GM21367 (cell line): ENCODE measurements around the gene DUSP15.
"Not testable (repeated sequence)": the region's sequence is repeated elsewhere in the genome, so short reads cannot be mapped to it uniquely, and the experiment has no call there.

Source experiments
- ATAC-seq: cut with Tn5 transposase; IDR thresholded peaks from one replicate; pipeline ENCODE4 v1.9.1; 2021; ENCODE audit not compliant: unreplicated experiment

The DUSP15 gene, protein sequence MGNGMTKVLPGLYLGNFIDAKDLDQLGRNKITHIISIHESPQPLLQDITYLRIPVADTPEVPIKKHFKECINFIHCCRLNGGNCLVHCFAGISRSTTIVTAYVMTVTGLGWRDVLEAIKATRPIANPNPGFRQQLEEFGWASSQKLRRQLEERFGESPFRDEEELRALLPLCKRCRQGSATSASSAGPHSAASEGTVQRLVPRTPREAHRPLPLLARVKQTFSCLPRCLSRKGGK

DNA sequence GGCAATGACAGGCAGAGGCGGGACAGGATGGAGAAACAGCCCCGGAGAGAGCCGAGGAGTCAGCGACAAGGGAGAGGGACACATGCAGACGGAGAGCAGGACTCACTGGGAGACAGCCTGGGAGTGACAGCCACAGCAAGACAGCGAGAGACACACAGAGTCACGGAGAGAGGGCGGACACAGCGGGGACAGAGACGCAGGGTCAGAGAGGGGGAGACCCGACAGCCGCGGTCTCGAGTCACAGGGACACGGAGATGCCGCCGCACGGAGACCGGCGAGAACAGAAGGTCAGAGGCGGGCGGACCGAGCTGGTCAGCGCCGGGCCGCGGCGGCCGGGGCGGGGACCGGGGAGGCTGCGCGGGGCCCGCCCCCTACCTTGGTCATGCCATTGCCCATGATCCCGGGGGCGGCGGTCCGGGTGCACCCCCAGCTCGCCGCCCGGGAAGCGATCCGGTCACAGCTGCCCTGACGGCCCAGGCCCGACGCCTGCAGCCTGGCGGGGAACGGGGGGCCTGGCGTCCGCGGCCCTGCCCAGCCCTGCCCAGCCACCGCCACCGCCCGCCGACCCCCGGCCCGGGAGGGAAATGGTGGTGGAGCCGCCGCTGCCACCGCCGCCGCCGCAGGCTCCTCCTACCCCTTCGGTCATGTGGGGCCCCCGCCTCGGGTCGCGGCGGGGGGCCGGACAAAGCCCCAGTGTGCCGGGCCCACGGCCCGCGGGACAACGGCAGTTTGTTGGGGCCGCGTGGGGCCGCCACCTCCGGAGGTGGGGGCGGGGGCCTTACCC lies at the start of gene DUSP15, which contains the start of gene TTLL9:
Gene DUSP15, minus strand, starts transcription at position 586 of the 784 bp plus-strand sequence. Its CDS starts 190 bp downstream, at position 396.
Gene TTLL9, plus strand, starts transcription at position 693 of the 784 bp plus-strand sequence. CDS start 493 bp downstream, outside the sequence.
- no peak for ATAC-seq

DNA sequence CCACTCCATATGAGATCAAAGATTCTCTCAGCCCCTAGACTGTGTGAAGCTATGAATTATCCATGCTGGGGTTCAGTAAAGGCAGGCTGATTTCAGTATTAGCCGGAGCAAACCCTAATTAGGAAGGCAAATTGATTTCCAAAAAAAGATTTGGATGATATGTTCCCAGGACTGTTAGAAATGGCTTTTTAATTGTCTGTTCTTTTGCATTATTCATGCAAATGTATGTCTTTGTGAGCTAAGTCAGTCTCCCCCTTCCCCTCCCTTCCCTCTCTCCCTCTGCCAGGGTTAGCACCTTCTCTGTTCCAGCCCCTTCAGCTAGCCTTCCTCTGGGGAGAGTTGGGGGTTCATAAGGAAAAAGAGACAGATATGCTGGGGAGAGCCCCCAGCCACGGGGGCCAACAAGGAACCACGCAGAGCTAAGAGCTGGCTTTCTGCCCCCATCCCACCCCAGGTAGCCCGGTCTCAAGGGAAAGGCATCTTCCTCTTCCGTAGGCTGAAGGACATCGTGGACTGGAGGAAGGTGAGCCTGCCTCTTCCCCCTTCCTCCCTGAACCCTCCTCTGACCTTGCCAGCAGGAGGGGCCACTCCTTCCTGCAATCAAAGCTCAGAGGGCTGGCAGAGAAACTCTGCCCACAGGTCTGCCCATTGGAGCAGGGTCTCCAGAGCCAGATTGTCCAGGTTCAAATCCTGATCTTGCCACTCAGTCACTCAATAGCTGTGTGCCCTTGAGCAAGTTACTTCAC lies 49.3 kb upstream of the DUSP15 start:
- ATAC-seq: no peak

DNA sequence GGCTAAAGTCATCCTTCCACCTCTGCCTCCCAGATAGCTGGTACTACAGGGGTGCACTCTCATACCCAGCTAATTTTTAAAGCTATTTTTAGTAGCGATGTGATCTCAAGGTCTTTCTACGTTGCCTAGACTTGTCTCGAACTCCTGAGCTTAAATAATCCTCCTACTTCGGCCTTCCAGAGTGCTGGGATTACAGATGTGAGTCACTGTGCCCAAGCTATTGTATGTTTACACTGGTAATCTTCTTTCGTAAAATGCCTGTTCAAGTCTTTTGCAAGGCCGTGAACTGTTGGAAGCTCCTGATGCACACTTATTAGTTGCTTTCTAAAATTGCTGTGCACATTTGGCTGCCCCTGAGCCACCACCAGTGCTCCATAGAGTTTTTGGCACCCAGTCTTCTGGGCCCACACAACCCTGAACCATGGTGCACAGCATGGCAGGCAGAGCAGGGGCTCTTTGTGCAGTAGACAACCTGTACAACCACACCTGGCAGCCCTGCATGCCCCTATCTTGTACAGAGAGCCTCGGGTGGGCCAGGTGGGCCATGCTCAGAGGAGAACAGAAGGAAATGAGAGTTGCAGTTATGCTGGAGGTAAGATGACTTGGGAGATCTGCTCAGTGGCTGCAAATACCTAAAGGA lies 48.3 kb upstream of the DUSP15 start:
- no peak for ATAC-seq

DNA sequence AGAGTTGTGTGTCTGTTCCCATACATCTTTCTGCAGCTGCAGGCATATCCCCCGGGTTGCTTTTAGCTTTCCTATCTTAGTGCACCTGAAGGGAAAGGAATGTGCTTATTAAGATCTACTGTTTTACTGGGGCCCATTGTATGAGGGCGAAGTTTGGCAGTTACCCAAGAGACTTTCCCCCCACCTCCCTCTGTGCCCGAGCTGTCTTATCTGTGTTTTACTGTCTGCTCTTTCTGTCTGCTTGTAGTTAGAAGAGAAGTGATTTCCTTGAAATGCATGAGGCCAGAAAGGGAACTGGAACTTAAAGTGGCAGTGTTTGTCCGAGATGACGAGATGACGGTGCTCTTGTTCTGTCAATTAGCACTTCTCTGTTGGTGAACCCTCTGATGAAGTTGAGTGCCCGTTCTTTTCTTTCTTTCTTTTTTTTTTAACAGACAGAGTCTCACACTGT lies 47.7 kb upstream of the DUSP15 start:
- not testable (repeated sequence) for ATAC-seq

DNA sequence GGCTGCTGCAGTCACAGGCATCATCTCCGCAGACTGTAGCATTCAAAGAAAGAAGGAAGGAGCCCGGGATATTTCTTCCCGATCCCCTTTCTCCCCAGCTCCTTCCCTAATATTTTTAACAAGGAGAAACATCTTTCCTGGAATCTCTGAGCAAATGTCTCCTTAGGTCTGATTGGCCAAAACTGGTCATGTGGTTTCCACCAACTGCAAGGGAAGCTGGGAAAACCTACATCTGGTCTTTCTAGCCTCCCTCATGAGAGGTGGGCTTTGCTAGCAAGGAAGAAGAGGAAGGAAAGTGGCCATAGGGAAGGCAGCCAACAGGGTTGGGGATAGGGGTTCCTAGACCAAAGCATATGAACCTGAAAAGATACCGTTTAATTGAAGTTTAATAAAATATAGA lies 46.4 kb upstream of the DUSP15 start:
- ATAC-seq: no peak

DNA sequence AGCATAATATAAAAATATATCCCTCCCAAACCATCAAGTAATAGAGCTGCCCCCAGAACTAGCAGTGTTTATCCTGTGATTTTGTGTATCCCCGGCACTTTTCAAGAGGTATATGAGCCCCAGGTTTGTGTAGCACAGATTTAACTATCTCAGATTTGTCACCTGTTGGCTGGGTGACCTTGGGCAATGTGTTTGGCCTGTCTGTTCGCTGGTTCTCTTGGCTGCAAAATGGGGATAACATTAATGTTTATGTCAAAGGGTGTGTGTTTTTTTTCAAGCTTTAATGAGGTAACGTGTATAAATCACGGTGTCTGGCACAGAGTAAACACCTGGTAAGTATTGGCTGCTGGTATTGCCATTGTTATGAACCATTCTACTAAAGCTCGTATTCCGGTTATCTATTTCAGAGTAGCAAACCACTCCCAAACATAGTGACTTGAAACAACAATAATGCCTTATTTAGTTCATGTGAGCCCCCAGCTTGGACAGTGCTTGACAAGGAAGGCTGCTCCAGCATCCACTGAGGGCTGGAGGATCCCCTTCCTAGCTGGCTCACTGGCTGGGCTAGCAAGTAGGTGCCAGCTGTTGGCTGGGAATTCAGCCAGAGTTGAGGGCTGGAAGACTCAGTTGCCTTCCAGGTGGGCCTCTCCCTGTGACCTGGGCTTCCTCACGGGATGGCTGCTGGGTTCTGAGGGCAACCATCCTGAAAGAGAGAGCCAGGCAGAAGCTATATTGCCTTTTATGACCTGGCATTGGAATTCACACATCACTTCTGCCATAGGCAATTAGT lies 45.4 kb upstream of the DUSP15 start:
- ATAC-seq: no peak

DNA sequence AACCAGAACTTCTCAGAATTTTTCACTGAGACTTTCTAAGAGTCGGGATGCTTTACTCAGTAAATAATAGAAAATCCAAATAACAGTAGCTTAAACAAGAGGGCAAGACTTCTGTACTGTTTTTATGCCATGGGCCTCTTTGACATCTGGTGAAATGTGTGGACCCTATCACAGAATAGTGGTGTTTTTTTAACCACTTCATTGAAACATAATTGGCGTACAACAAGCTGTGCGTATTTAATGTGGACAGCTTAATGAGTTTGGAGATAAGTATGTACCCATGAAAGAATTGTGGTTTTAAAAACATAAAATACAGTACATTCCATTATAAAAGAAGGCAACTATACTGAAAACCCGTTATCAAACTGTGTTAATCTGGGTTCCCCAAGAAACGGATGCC lies 43.8 kb upstream of the DUSP15 start:
- no peak for ATAC-seq

DNA sequence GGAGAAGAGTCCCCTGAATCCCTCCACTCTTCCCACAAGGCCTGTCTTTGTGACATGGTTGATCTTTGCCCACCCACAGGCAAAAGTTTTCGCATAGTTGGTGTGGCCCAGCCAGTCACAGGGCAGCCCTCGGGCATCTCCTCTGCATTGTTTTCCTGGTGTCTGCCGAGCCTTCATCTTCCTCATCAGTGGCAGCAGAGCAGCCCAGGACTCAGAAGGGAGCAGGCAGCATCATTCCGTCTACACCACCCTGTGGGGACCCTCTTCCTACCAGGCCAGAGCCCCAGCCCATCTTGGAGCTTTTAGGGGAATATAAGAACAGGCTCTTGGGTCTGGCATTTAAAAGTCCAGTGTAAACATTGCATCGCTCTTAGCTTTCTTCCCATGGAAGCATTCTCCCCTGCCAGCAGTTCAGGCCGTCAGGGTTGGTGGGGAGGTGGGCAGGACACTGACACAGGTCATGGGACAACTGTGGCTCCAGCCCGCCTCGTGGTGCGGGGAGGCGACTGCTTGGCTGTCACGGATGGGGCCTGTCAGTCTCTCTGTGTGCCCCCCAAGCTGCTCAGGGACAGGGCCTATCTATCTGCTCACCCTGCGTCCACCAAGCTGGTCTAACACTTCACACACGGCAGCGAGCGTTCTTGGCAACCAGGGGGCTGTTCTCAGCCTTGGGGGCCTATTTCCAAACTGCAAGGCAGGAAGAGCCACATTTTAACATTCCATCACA lies 43.3 kb upstream of the DUSP15 start:
- ATAC-seq: no peak

DNA sequence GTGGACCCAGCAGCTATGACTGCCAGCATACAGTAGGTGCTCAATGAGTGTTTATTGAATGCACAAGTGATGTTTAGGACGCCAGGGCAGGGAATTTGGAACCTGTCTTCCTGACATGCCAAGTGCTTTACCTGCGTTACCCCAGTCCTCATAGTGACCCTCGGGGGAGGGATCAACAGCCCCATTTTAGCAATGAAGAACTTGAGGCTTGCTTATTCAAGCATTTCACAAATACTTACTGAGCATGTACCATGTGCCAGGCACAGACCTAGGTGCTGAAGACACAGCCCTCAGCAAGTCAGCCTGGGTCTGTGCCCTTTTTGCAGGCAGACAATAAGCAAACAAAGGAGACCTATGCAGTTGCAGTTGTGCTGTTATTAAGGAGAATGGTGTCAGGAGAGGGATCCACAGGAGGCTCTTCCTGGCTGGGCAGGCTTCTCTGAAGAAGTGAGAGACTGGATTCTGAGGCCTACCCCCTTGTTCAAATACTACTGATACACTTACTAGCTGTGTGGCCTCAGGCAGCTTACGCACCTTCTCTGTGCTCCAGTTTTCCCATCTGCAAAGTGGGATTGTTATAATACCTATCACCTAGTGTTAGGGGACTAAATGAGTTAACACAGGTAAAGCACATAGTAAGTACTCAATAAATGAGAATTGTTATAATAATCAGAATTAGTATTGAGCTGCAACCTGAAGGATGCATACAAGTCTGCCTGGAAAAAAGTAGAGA lies 39.9 kb upstream of the DUSP15 start:
- ATAC-seq: no peak

DNA sequence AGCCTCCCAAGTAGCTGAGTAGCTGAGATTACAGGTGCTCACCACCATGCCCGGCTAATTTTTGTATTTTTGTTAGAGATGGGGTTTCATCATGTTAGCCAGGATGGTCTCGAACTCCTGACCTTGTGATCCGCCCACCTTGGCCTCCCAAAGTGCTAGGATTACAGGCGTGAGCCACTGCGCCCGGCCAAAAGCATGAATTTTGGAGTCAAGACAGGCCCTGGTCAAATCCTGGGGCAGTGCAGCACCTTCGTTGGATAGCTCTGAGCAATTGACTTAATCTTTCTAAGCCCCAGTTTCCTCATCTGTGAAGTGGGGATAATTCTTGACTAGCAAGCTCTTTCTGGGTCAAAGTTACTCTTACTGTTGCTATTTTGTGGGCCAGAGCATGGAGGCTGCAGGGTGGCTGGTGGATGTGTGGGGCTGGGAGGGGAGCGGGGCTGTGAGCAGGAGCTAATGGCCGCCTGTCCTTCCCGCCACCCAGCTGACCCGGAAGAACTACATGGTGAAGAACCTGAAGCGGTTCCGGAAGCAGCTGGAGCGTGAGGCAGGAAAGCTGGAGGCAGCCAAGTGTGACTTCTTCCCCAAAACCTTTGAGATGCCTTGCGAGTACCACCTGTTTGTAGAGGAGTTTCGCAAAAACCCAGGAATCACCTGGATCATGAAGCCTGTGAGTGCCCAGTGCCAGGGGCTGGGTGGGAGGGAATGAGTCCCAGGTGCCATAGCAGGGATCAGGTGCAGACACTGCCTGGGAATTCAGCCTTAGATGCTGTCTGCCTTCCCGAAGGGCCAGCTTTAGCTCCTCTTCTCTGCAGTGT lies 39.1 kb upstream of the DUSP15 start:
- no peak for ATAC-seq

DNA sequence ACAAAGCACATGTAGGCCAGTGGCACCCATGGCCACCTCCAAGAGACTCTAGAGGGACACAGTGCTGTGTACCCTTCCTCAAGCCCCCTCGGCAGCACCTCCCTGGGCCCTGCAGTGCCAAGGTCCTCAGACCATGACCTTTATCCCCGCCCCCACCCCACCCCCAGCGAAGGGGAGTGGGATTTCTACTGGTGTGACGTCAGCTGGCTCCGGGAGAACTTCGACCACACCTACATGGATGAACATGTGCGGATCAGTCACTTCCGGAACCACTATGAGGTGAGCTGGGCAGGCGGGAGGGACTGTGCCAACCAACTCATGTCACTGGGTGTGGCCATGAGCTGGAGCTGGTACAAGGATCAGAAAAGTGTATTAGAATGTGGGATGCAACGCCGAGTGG lies 38.1 kb upstream of the DUSP15 start:
- ATAC-seq: no peak

DNA sequence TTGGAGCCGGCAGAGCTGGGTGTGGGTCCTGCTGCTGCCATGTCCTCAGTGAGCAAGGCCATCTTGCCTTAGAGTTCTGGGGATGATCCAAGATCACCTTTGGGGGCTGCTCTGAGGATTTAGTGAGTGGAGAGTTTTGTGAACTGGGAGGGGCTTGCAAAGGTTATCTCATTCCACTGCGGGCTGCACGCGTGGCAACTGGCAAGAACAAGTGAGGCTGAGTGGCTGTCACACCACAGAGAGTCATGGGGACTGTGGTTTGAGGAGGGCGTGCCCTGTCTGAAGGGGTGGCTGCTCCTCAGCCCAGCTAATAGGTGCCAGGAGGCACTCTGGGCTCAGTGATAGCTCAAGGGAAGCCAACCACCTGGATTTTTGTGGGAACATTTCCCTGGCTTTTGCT lies 37.7 kb upstream of the DUSP15 start:
- ATAC-seq: no peak

DNA sequence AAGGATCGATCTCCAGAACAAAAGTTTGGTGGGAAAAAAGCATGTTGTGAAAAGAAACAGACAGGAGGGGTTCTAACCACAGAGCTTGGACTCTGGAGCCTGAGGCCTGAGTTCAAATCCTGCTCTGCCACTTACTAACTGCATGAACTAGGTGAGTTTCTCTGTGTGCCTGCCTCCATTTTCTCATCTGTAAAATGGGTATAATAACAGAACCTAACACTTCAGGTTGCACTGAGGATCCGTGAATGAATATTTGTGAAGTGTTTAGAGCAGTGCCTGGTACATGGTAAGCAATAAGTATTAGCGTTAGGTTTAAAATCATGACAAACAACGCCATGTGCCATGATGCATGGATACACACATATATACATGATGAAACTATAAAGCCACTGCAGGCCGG lies 36.7 kb upstream of the DUSP15 start:
- no peak for ATAC-seq

DNA sequence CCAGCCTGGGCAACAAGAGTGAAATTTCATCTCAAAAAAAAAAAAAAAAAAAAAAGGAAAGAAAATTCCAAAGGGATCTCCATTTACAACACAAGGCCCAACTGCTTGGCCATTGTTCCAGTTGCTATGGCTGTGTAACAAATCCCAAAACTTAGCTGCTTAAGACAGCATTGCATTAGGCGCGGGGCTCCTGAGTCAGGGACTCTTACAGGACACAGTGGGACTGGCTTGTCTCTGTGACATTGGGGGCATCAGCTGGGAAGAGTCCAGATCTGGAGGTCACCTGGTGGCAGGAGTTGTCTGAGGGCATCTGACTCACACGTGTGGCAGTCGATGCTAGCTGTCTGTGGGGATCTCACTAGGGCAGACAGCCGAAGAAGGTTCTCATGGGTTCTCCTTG lies 35.7 kb upstream of the DUSP15 start:
- ATAC-seq: no peak

DNA sequence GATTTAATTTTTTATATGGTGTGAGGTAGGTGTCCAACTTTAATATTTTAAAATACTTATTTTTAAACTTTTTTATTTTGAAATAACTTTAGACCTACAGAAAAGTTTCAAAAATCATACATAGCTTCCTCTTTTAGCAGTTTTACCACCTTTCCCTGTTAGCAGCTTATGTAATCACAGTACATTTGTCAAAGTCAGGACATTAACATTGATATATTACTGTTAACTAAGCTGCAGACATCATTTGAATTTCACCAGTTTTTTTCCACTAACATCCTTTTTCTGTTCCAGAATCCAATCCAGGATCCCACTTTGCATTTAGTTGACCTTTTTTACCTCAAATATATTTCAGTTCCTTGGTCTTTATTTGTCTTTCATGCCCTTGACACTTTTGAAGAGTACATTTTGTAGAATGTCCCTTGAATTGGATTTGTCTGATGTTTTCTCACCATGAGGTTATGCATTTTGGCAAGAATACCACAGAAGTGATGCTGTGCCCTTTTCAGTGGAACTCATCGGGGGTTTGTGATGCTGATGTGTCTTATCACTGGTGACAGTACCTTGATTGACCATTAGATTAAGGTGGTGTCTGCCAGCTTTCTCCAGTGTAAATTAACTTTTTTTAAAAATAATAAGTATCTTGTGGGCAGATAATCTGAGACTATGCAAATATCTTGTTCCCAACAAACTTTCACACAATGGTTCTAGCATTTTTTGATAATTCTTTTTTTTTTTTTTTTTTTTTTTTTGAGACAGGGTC lies 33.5 kb upstream of the DUSP15 start:
- ATAC-seq: no peak

DNA sequence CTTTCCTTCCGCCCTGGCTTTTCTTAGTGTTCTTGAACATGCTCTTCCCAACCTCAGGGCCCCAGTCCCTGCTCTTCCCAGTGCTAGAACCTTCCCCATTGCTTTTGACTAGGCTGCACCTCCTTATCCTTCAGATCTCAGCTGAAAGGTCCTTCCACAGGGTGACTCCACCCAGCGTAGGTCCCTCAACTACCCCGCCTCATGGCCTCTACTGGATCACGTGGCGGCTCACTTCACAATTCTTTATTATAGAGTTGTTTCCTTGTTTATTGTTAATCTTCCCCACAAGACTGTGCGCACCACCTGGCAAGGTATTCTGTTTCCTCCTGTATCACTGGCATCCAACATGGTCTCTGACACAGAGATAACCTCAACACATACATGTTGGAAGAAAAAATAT lies 31.3 kb upstream of the DUSP15 start:
- no peak for ATAC-seq

DNA sequence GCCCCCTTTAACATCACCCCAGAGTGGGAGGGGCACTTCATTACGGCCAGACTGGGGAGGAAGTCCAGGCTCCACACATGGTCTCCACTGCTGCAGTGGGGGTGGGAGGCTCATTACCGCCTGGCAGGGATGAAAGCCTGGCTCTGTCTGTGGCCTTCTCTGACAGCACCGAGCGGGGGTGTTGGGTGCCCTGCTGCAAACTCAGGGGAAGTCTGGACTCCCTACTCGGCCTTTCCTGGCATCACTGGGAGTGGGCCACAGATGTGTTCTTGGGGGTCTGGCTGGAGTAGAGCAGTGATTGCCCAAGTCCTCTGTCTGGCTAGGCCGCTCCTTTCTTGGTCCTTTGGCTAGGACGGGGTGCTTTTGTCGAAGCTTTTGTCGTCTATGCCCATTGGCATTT lies 27.2 kb upstream of the DUSP15 start:
- no peak for ATAC-seq

DNA sequence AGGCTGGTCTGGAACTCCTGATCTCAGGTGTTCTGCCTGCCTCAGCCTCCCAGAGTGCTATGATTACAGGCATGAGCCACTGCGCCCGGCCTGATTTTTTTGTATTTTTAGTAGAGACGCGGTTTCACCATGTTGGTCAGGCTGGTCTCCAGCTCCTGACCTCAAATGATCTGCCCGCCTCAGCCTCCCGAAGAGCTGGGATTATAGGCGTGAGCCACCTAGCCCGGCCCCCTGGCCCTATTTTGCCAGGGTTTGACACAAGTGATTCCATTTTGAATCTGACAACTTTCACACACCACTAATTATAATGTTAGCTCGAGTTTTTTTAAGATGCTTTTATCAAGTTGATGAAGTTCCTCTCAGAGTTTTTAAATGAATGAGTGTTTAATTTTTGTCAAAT lies 25.7 kb upstream of the DUSP15 start:
- no peak for ATAC-seq
